CD4-positive, alpha-beta T cell treated with Interleukin-4 for 1 hour (primary cell): ENCODE results near the gene OGFRL1.

Experiments
- DNase-seq, 2 donors: peaks; one replicate each; pipeline ENCODE4 v3.0.0-alpha.2; 2020 to 2022

OGFRL1 gene

GRCh38 chr6:71287926-71288227 lies 734 bp upstream of the OGFRL1 start:
- no peak for DNase-seq

DNA sequence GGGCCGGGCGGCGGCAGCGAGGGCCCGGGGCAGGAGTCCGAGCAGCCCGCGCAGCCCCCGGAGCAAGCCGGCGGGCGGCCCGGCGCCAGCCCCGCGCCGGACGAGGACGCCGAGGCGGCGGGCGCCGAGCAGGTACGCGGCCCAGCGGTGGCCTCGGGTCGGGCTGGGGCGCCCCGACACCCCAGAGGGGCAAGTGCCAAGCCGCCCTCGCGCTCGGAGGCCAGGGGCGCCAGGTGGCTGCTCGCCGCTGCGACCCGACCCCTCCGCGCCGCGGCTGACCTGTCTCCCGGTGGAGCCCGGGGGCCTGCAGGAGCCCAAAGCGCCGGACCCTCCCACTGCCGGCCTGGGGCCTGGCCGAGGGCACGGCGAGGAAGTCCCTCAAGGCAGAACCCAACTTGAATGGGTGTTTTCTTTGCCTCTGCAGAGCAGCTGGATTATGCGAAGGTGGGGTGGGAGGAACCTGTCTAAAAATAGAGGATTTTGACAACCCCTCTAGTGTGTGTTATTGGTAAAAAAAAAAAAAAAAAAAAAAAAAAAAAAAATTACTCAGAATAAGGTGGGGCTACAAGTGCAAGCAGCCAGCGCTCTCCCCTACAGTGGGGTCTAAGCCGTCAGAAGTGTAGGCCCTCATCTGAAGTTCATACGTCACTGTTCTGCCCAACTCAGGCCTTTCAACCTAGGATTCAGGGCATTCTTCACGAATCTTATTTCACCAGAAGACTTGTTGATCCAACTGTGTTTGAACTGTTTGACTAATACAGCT lies 609 bp downstream of the OGFRL1 start:
- DNase-seq = peak; percentile 24 to 51

- DNase-seq = no peak
These were observed 1.2 kb downstream of the OGFRL1 start for GRCh38 chr6:71289802-71290175.

GRCh38 chr6:71290611-71291010 lies 2.0 kb downstream of the OGFRL1 start:
- DNase-seq = no peak

GRCh38 chr6:71292001-71292400 lies 3.4 kb downstream of the OGFRL1 start:
- no peak for DNase-seq

GRCh38 chr6:71294121-71294523 lies 5.5 kb downstream of the OGFRL1 start:
- DNase-seq = no peak

- no peak for DNase-seq
These were observed 9.8 kb downstream of the OGFRL1 start for GRCh38 chr6:71298459-71298858.

DNA sequence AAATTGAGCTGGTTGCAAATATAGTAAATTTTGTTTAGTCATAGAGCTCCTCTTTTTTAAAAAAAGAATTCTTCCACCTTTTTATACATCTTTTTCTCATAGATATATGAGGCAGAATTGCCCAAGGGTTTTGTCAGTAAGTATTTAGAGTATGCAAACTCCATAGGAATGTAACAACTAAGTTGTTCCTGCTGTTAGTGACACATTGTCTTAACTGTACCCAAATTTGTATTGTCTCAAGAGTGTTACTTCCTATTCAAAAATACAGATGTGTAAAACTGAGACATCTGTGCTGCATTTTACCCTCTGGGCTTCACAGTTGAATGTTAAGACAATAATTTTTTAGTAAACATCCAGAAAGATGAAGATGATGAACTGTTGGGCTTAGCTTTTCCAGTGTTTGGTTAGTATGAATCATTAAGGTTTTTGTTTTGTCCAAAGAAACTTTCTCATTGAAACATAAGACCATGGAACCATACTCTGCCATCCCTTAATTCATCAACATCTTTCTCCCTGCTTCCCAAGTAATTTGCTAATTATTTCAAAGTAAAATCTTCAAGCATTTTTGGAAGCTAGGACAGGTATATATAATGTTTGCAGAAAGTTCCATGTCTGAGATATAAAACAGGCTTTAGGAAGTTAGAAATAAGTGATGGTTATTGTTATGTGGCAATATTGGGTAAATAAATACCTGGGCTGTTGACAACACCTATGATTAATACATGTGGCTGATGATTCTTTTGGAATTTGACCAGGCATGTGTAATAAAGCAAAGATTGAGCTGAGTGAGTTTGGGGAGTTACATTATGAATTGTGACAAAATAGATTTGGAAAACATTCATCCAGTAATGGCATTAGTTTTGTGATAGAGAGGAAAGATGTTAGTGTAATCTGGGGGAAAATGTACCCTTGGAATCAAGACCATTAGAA lies 11.2 kb downstream of the OGFRL1 start:
- no peak for DNase-seq

GRCh38 chr6:71300561-71301168 lies 12.1 kb downstream of the OGFRL1 start:
- no peak for DNase-seq

GRCh38 chr6:71301546-71301945 lies 12.9 kb downstream of the OGFRL1 start:
- no peak for DNase-seq

DNA sequence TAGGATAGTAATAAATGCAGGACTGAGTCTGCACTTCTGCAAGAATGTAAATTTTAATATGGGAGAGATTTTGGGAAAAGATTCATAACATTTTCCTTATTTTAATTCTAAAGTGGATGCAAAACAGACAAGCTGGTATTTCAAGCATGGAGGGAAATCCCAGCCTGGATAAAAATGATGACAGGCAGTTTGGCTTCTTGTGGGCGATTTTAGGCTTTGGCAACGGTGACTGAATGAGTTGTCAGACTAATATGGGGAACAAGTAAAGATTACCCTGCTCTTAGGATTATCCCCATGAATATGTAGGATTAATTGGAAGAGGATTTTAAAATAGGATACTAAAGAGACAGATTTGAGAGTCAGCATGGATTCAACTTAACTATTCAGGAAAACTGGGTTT lies 21.0 kb downstream of the OGFRL1 start:
- DNase-seq = no peak

- no peak for DNase-seq
These were observed 21.6 kb downstream of the OGFRL1 start for GRCh38 chr6:71310261-71310660.

DNA sequence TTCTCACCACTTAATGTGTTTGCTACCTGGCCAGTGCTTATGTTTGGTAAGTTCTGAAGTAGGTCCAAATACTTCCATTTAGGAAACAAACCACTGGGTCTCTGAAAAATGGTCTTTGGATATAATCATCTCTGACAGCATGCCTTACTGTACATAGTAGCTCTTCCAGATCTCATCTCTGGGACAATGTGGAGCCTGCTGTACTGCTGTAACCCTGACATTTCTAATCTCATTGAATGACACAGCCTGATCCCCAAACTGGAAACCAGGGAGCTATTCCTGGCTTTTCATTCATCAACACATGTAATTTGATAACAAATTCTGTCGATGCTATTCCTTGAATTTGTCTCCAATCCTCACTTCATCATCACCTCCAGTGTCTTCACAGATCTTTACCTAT lies 23.5 kb downstream of the OGFRL1 start:
- DNase-seq = no peak

- DNase-seq = no peak
These were observed 28.8 kb downstream of the OGFRL1 start for GRCh38 chr6:71317441-71317840.

DNA sequence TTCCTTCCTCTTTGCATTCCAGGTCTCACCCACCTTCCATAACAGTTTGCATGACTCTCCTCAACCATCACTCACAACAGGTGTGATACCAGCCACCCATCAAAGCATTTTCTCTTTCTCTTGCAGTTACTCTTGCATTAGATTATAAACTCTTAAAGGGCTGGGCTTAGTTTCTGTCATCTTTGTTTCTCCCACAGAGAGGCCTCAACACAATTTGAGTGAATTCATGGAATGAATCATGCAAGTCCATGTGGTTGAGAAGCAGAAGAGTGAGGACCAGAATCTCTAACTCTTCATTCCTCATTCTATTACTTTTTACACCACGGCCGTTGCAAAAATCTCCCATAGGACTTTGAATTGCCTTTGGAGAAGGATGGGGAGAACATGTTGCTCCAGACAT lies 31.4 kb downstream of the OGFRL1 start:
- no peak for DNase-seq

- no peak for DNase-seq
These were observed 32.7 kb downstream of the OGFRL1 start for GRCh38 chr6:71321314-71321713.

DNA sequence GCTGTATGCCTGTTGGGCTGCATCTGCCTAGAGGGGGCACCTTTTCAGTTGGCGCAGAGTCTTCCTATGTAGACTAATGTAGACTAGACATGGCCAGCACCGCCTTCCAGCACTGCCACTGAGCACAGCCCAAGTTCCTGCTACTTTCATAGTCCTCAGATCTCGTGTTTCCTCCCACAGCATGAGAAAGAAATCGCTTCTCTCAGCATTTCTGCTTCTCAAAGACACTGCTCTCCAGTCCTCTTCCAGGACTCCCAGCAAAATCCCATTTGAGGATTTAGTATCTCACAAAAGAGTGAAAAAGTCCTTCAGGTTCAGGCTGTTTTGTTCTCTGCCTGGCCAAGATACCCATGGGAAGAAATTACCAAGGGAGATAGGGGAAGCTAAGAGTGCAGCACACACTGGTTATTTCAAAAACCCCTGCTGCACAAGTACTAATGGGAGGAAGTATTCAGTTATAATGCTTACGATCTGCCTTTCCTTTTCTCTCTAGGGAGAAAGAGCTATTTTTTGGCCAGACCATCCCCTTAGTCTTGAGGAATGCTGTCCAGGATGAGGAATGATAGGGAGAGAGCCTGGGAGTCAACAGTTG lies 35.7 kb downstream of the OGFRL1 start:
- no peak for DNase-seq

GRCh38 chr6:71326611-71327010 lies 38.0 kb downstream of the OGFRL1 start:
- no peak for DNase-seq

DNA sequence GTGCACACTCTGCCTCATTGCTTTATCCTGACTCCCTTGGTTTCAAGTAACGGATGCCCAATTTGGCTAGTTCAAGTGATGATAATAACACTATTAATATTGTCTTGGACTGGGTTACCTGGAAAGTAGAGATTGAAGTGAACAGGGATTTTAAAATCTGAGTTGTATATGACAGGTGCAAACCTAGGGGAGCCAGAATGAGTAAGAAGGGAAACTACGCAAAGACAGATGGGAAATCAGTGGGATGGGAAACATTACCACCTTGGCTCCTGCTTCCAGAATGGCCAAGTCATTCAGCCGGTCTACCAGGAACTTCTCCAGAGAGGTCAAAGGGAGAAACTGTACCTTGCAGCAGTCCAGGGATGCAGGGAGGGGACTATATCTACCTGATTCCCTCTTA lies 41.9 kb downstream of the OGFRL1 start:
- DNase-seq = no peak

GRCh38 chr6:71332012-71332411 lies 43.4 kb downstream of the OGFRL1 start:
- no peak for DNase-seq

- DNase-seq = no peak
These were observed 44.4 kb downstream of the OGFRL1 start for GRCh38 chr6:71333050-71333449.

GRCh38 chr6:71333697-71334096 lies 45.1 kb downstream of the OGFRL1 start:
- no peak for DNase-seq

DNA sequence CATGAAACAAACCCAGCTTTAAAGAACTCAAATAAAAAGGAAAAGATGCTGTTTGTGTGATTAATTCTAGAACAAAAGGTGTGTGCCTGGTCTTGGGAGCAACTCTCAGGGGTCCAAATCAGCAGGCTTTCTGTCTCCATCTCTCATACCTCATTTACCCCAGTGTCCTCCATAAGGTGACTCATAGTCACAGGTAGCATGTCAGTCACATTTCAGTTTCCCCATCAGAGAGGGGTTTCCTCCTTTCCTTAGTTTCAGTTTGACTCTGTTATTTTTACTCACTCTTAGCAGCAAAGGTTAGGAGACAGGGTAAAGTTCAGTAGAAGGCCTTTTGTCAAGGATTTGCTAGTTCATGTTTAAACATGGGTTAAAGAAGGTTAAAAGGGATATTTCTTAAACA lies 46.2 kb downstream of the OGFRL1 start:
- no peak for DNase-seq

DNA sequence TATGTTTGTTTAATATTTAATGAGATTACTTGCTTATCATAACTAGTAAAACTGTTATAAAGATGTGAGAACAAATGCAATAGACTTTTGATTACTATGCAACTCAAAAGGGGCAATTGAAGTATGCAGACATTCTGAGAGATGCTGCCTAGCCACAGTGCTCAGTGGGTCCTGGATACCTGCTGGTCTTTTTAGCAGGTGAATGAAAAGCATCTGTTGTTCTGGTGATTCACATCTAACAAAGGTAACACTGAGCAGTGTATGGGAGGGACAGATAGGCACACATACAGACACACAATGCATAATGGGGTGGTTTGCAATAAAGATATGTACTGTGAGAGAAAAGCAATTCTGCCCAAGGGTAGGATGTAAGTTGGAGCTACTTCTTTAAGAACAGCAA lies 46.9 kb downstream of the OGFRL1 start:
- no peak for DNase-seq
